ENCODE measurements around the gene ITGB2. TPM values are rescaled to one million over a fixed set of nuclear protein-coding genes. Genes with fewer than 3 reads are reported as not detected.

The ITGB2 gene
- total RNA-seq, 1 donor from 2014 or later, result 19.8 TPM

GRCh38 chr21:44838039-44838895 lies 82.4 kb downstream of the ITGB2 start:
- peaks cover 4 to 14% (median 7%) of the 10 kb centered on the region in 3 donors for H3K4me1 ChIP-seq (ENCODE audit: control insufficient read depth in 3 of 3, insufficient read depth in 3 of 3, low read length in 3 of 3)
- peaks cover 13 to 22% (median 13%) of the 10 kb centered on the region in 3 donors for H3K27me3 ChIP-seq (ENCODE audit: control insufficient read depth in 3 of 3, insufficient read depth in 3 of 3, low read length in 3 of 3)

GRCh38 chr21:44837537-44837936 lies 83.2 kb downstream of the ITGB2 start:
- Histone ChIP-seq H3K36me3 (ENCODE audit: control insufficient read depth in 3 of 3, insufficient read depth in 3 of 3, low read length in 3 of 3) (no peaks in the 10 kb centered on the region), H3K4me1 (ENCODE audit: control insufficient read depth in 3 of 3, insufficient read depth in 3 of 3, low read length in 3 of 3) (peaks cover 4 to 14% (median 7%) of the 10 kb centered on the region in 3 donors), H3K27ac (ENCODE audit: low read depth, low read length) (no peak overlapping the region), H3K9me3 (ENCODE audit: control insufficient read depth in 3 of 3, low read length in 3 of 3) (no peaks in the 10 kb centered on the region), H3K4me3 (ENCODE audit: low read length in 3 of 3) (no peak overlapping the region), H3K9ac (ENCODE audit: low read depth in 1 of 3, low read length in 3 of 3) (no peak overlapping the region), H3K27me3 (ENCODE audit: control insufficient read depth in 3 of 3, insufficient read depth in 3 of 3, low read length in 3 of 3) (peaks cover 8 to 15% (median 8%) of the 10 kb centered on the region in 3 donors)

More at GRCh38 chr21:44838039-44838895, 82.4 kb downstream of the ITGB2 start:
- no peak overlapping the region for H3K9ac ChIP-seq (ENCODE audit: low read depth in 1 of 3, low read length in 3 of 3)
- H3K9me3 ChIP-seq (ENCODE audit: control insufficient read depth in 3 of 3, low read length in 3 of 3), result no peaks in the 10 kb centered on the region
- H3K36me3 ChIP-seq (ENCODE audit: control insufficient read depth in 3 of 3, insufficient read depth in 3 of 3, low read length in 3 of 3), result no peaks in the 10 kb centered on the region
- no peak overlapping the region for H3K4me3 ChIP-seq (ENCODE audit: low read length in 3 of 3)
- no peak overlapping the region for H3K27ac ChIP-seq (ENCODE audit: low read depth, low read length)

- Histone ChIP-seq H3K4me3 (ENCODE audit: low read length in 3 of 3) (peak overlapping the region in 1 of 3 donors; percentile 29), H3K27me3 (ENCODE audit: control insufficient read depth in 3 of 3, insufficient read depth in 3 of 3, low read length in 3 of 3) (peaks cover 6 to 8% (median 8%) of the 10 kb centered on the region in 3 donors), H3K4me1 (ENCODE audit: control insufficient read depth in 3 of 3, insufficient read depth in 3 of 3, low read length in 3 of 3) (peaks cover 4 to 14% (median 7%) of the 10 kb centered on the region in 3 donors), H3K36me3 (ENCODE audit: control insufficient read depth in 3 of 3, insufficient read depth in 3 of 3, low read length in 3 of 3) (no peaks in the 10 kb centered on the region), H3K27ac (ENCODE audit: low read depth, low read length) (no peak overlapping the region), H3K9ac (ENCODE audit: low read depth in 1 of 3, low read length in 3 of 3) (peak overlapping the region in 1 of 3 donors; percentile 54), H3K9me3 (ENCODE audit: control insufficient read depth in 3 of 3, low read length in 3 of 3) (no peaks in the 10 kb centered on the region)
Measured at GRCh38 chr21:44836666-44837471, 83.8 kb downstream of the ITGB2 start.

- H3K27me3 ChIP-seq (ENCODE audit: control insufficient read depth in 3 of 3, insufficient read depth in 3 of 3, low read length in 3 of 3), result peaks cover 3 to 8% (median 7%) of the 10 kb centered on the region in 3 donors
- H3K4me1 ChIP-seq (ENCODE audit: control insufficient read depth in 3 of 3, insufficient read depth in 3 of 3, low read length in 3 of 3), result peaks cover 4 to 14% (median 7%) of the 10 kb centered on the region in 3 donors
Measured at GRCh38 chr21:44836349-44836665, 84.4 kb downstream of the ITGB2 start.

More at GRCh38 chr21:44836349-44836665, 84.4 kb downstream of the ITGB2 start:
- Histone ChIP-seq H3K27ac (ENCODE audit: low read depth, low read length) (no peak overlapping the region), H3K9ac (ENCODE audit: low read depth in 1 of 3, low read length in 3 of 3) (peak overlapping the region in 1 of 3 donors; percentile 54), H3K9me3 (ENCODE audit: control insufficient read depth in 3 of 3, low read length in 3 of 3) (no peaks in the 10 kb centered on the region), H3K4me3 (ENCODE audit: low read length in 3 of 3) (peak overlapping the region in 1 of 3 donors; percentile 29), H3K36me3 (ENCODE audit: control insufficient read depth in 3 of 3, insufficient read depth in 3 of 3, low read length in 3 of 3) (no peaks in the 10 kb centered on the region)

Other genes with a start within 250 kb of the ITGB2 start
- gene KRTAP12-1, start 238.7 kb downstream of the ITGB2 start, total RNA-seq, result not detected
- not detected for gene KRTAP10-12, start 223.7 kb downstream of the ITGB2 start, total RNA-seq
- not detected for gene TSPEAR, start 209.3 kb downstream of the ITGB2 start, total RNA-seq
- gene UBE2G2, start 119.1 kb downstream of the ITGB2 start, total RNA-seq, result 60.5 TPM
- gene SUMO3, start 102.8 kb downstream of the ITGB2 start, total RNA-seq, result 28.7 TPM
- 98.1 TPM for gene PTTG1IP, start 47.2 kb downstream of the ITGB2 start, total RNA-seq
- gene SLX9, start 19.1 kb upstream of the ITGB2 start, total RNA-seq, result 10.4 TPM
- 16.2 TPM for gene ADARB1, start 153.7 kb upstream of the ITGB2 start, total RNA-seq

Data from skeletal muscle tissue (tissue), 4 donors.